K562 (cell line): ENCODE results near the gene SLC26A2. TPM values are rescaled to one million over a fixed set of nuclear protein-coding genes. Genes with fewer than 3 reads are reported as not detected.

ENCODE experiments used
- ARID1B ChIP-seq: fragments of 450-650 bp; IDR thresholded peaks from 2 replicates; pipeline ENCODE4 v1.6.1; 2016; ENCODE audit warnings: antibody characterized with exemption, mild to moderate bottlenecking, inconsistent platforms
- CEBPG ChIP-seq, 3 experiments: fragments of 200-800 bp in 1 of 3; sonication (Bioruptor generic) in 1 of 3; sonication (generic) in 1 of 3; formaldehyde crosslinking in 1 of 3; IDR thresholded peaks in 2 of 3; conservative IDR thresholded peaks in 1 of 3; 2 replicates each; pipeline versions ENCODE4 v1.6.1 to v1.8.0; 2016 to 2022; ENCODE audit warnings: missing compliant biosample characterization in 2 of 3, missing genetic modification characterization in 2 of 3, mild to moderate bottlenecking in 1 of 3, missing genetic modification reagents in 1 of 3
- FIP1L1 ChIP-seq: fragments of 200-400 bp; formaldehyde crosslinking; IDR thresholded peaks from 2 replicates; pipeline ENCODE4 v1.6.1; 2018; ENCODE audit warnings: mild to moderate bottlenecking, low read depth, low read length; ENCODE audit not compliant: poor library complexity, severe bottlenecking
- FOXM1 ChIP-seq, 2 experiments: fragments of 450-650 bp in 1 of 2; sonication (generic) in 1 of 2; formaldehyde crosslinking in 1 of 2; IDR thresholded peaks; 2 replicates each; pipeline versions ENCODE4 v1.6.1 to v1.9.0; 2017 to 2022; ENCODE audit warnings: low read depth in 2 of 2, mild to moderate bottlenecking in 2 of 2, missing genetic modification reagents in 1 of 2, moderate library complexity in 1 of 2
- JUN ChIP-seq, 2 experiments: sonication (generic) in 1 of 2; formaldehyde crosslinking in 1 of 2; IDR thresholded peaks; 2 replicates each; pipeline versions ENCODE4 v1.6.1 to v1.8.0; 2012 to 2022; ENCODE audit warnings: borderline replicate concordance in 2 of 2, mild to moderate bottlenecking in 2 of 2, improper control_type of control experiment in 1 of 2, low read depth in 1 of 2, low read length in 1 of 2, missing genetic modification reagents in 1 of 2
- MAFF ChIP-seq: IDR thresholded peaks from 2 replicates; pipeline ENCODE4 v1.6.1; 2012; ENCODE audit warnings: low read length, improper control_type of control experiment
- NCOA4 ChIP-seq: fragments of 450-650 bp; IDR thresholded peaks from 2 replicates; pipeline ENCODE4 v1.6.1; 2018; ENCODE audit warnings: mild to moderate bottlenecking; ENCODE audit not compliant: partially characterized antibody
- POLR3A ChIP-seq: IDR thresholded peaks from 2 replicates; pipeline ENCODE4 v1.6.1; 2011; ENCODE audit warnings: borderline replicate concordance, mild to moderate bottlenecking, moderate library complexity; ENCODE audit not compliant: insufficient read length, insufficient read depth; ENCODE audit errors: extremely low read depth
- PTRF ChIP-seq: fragments of 450-650 bp; IDR thresholded peaks from 2 replicates; pipeline ENCODE4 v1.6.1; 2016; ENCODE audit warnings: mild to moderate bottlenecking, missing genetic modification characterization, missing compliant biosample characterization
- RBFOX2 ChIP-seq: fragments of 200-400 bp; formaldehyde crosslinking; IDR thresholded peaks from 2 replicates; pipeline ENCODE4 v1.6.1; 2017; ENCODE audit warnings: low read depth, mild to moderate bottlenecking, low read length, moderate library complexity
- RBM39 ChIP-seq: fragments of 200-400 bp; formaldehyde crosslinking; optimal IDR thresholded peaks from 2 replicates; pipeline ENCODE3; 2018; ENCODE audit warnings: low read depth, low read length
- SREBF1 ChIP-seq: fragments of 150-350 bp; IDR thresholded peaks from 2 replicates; pipeline ENCODE4 v1.6.1; 2014; ENCODE audit warnings: antibody characterized with exemption, low read depth, low read length, borderline replicate concordance
- XRCC5 ChIP-seq: fragments of 200-400 bp; formaldehyde crosslinking; IDR thresholded peaks from 2 replicates; pipeline ENCODE4 v1.6.1; 2017; ENCODE audit warnings: low read depth, mild to moderate bottlenecking, low read length
- ZKSCAN3 ChIP-seq: fragments of 250-450 bp; sonication (Bioruptor Pico); IDR thresholded peaks from 2 replicates; pipeline ENCODE4 v1.4.0; 2020
- ZNF644 ChIP-seq: fragments of 200-800 bp; sonication (Bioruptor generic); IDR thresholded peaks from 2 replicates; pipeline ENCODE4 v1.6.1; 2016; ENCODE audit warnings: low read depth, missing genetic modification characterization, missing compliant biosample characterization
- polyA plus RNA-seq, 8 experiments: library from polyadenylated mRNA; depleted of rRNA in 4 of 8; stranded (reverse) in 5 of 8; unstranded in 3 of 8; fragments of >200 nt; fragmentation: Nextera tagmentation in 2 of 8; fragmentation: Illumina TruSeq in 1 of 8; extraction: Ambion mirVana in 2 of 8; extraction: Trizol in 1 of 8; gene quantifications; 2 replicates each; pipeline versions ENCODE4 v1.2.1 to v1.2.3, GENCODE V29; 2011 to 2014; ENCODE audit warnings: inconsistent platforms in 1 of 8, missing spikeins in 1 of 8
- total RNA-seq, 7 experiments: library from RNA; depleted of rRNA in 6 of 7; stranded (reverse); fragments of >200 nt in 6 of 7; fragmentation: Illumina TruSeq in 2 of 7; extraction: Trizol in 2 of 7; gene quantifications; 2 replicates each; pipeline versions ENCODE4 v1.2.1 to v1.2.3, GENCODE V29; 2011 to 2021; ENCODE audit warnings: low replicate concordance in 1 of 7
- TF ChIP-seq, protein P1 (sequence below), 2 experiments: IDR thresholded peaks; 2 replicates each; pipeline ENCODE4 v1.6.1; 2011; ENCODE audit warnings: borderline replicate concordance in 1 of 2, control low read depth in 1 of 2, low read depth in 1 of 2, low read length in 1 of 2, mild to moderate bottlenecking in 1 of 2, mixed read lengths in 1 of 2, moderate library complexity in 1 of 2; ENCODE audit not compliant: insufficient read depth in 1 of 2, insufficient read length in 1 of 2, poor library complexity in 1 of 2, severe bottlenecking in 1 of 2; ENCODE audit errors: extremely low read depth in 1 of 2
- TF ChIP-seq, protein P2 (sequence below): IDR thresholded peaks from 3 replicates; pipeline ENCODE4 v1.6.1; 2011; ENCODE audit warnings: borderline replicate concordance, mild to moderate bottlenecking, moderate library complexity; ENCODE audit not compliant: insufficient read length; ENCODE audit errors: extremely low read depth
- TF ChIP-seq, protein P3 (sequence below): sonication (generic); formaldehyde crosslinking; IDR thresholded peaks from 2 replicates; pipeline ENCODE4 v1.8.0; 2022; ENCODE audit warnings: missing genetic modification reagents, mild to moderate bottlenecking, moderate library complexity, borderline replicate concordance
- TF ChIP-seq, protein P4 (sequence below): fragments of 250-450 bp; sonication (Bioruptor Pico); IDR thresholded peaks from 2 replicates; pipeline ENCODE4 v1.4.0; 2020; ENCODE audit warnings: mild to moderate bottlenecking

Gene SLC26A2
- total and polyA plus RNA-seq, 9 of the 15 experiments (the other 6 are each of a cell fraction or from before 2014, with no cell fraction given) = 1.1 to 6.3 (median 3.6) TPM

DNA sequence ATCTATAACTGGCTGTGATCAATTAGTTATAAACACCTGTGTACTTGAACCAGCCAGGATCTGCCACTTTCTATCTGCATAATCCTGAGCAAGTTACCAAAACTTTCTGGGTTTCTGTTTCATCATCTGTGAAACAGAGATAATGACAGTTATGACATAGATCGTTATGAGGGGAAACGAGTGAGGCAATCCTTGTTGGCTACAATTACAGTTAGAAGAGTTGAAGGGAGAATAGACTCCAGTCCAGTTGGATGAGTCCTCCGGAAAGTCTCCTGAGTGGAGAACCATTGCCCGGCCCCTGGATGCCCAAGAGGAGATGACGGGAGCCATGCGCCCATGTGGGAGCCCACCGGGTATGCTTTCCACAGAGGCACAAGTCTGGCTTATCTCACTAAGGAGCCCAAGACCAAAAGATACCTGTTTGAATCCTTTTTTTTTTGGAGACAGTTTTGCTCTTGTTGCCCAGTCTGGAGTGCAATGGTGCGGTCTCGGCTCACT, 20.4 kb upstream of the SLC26A2 start (continued):
- TF ChIP-seq POLR3A (no peak), ARID1B (peak; percentile 92), RBM39 (no peak), FIP1L1 (no peak), XRCC5 (no peak), PTRF (tag) (no peak), ZKSCAN3 (CRISPR knock-in tag) (no peak), SREBF1 (no peak), MAFF (no peak), JUN (IDR thresholded peaks at IDR 0.05; ENCODE audit: borderline replicate concordance, low read depth, low read length) (peak; percentile 75; the same call in 1 of the 2 replicates), JUN (CRISPR knock-in tag; IDR thresholded peaks at IDR 0.05; ENCODE audit: borderline replicate concordance) (no peak), FOXM1 (IDR thresholded peaks at IDR 0.05; ENCODE audit: low read depth) (peak; percentile 53; the same call in 1 of the 2 replicates), FOXM1 (CRISPR knock-in tag; IDR thresholded peaks at IDR 0.05; ENCODE audit: low read depth) (no peak), CEBPG (CRISPR knock-in tag; IDR thresholded peaks at IDR 0.05) (peak; percentile 96), CEBPG (tag; conservative IDR thresholded peaks at IDR 0.05 in 1 of 2, IDR thresholded peaks at IDR 0.05 in 1 of 2) (peak; percentile 97 to 99), ZNF644 (tag) (no peak; the same call in none of the 2 replicates), NCOA4 (no peak), RBFOX2 (peak; percentile 68)
- TF ChIP-seq, protein P1, sequence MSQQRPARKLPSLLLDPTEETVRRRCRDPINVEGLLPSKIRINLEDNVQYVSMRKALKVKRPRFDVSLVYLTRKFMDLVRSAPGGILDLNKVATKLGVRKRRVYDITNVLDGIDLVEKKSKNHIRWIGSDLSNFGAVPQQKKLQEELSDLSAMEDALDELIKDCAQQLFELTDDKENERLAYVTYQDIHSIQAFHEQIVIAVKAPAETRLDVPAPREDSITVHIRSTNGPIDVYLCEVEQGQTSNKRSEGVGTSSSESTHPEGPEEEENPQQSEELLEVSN (IDR thresholded peaks at IDR 0.05; ENCODE audit: borderline replicate concordance in 1 of 2, extremely low read depth in 1 of 2, insufficient read depth in 1 of 2, insufficient read length in 1 of 2, low read depth in 1 of 2, low read length in 1 of 2, poor library complexity in 1 of 2, severe bottlenecking in 1 of 2) = no peak
- TF ChIP-seq, protein P2, sequence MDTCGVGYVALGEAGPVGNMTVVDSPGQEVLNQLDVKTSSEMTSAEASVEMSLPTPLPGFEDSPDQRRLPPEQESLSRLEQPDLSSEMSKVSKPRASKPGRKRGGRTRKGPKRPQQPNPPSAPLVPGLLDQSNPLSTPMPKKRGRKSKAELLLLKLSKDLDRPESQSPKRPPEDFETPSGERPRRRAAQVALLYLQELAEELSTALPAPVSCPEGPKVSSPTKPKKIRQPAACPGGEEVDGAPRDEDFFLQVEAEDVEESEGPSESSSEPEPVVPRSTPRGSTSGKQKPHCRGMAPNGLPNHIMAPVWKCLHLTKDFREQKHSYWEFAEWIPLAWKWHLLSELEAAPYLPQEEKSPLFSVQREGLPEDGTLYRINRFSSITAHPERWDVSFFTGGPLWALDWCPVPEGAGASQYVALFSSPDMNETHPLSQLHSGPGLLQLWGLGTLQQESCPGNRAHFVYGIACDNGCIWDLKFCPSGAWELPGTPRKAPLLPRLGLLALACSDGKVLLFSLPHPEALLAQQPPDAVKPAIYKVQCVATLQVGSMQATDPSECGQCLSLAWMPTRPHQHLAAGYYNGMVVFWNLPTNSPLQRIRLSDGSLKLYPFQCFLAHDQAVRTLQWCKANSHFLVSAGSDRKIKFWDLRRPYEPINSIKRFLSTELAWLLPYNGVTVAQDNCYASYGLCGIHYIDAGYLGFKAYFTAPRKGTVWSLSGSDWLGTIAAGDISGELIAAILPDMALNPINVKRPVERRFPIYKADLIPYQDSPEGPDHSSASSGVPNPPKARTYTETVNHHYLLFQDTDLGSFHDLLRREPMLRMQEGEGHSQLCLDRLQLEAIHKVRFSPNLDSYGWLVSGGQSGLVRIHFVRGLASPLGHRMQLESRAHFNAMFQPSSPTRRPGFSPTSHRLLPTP = no peak
- TF ChIP-seq, protein P3, sequence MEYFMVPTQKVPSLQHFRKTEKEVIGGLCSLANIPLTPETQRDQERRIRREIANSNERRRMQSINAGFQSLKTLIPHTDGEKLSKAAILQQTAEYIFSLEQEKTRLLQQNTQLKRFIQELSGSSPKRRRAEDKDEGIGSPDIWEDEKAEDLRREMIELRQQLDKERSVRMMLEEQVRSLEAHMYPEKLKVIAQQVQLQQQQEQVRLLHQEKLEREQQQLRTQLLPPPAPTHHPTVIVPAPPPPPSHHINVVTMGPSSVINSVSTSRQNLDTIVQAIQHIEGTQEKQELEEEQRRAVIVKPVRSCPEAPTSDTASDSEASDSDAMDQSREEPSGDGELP (CRISPR knock-in tag) = peak; percentile 39; the same call in 1 of the 2 replicates
- TF ChIP-seq, protein P4, sequence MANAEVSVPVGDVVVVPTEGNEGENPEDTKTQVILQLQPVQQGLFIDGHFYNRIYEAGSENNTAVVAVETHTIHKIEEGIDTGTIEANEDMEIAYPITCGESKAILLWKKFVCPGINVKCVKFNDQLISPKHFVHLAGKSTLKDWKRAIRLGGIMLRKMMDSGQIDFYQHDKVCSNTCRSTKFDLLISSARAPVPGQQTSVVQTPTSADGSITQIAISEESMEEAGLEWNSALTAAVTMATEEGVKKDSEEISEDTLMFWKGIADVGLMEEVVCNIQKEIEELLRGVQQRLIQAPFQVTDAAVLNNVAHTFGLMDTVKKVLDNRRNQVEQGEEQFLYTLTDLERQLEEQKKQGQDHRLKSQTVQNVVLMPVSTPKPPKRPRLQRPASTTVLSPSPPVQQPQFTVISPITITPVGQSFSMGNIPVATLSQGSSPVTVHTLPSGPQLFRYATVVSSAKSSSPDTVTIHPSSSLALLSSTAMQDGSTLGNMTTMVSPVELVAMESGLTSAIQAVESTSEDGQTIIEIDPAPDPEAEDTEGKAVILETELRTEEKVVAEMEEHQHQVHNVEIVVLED (CRISPR knock-in tag) = no peak
